Keratinocyte (primary cell): ENCODE data around the gene ABR.

ENCODE experiments used
- CTCF ChIP-seq, 3 experiments: IDR thresholded peaks in 1 of 3; conservative IDR thresholded peaks in 1 of 3; optimal IDR thresholded peaks in 1 of 3; 2 replicates in 2 of 3; 3 replicates in 1 of 3; pipeline versions ENCODE3 to v1.5.1; 2011; ENCODE audit warnings: low read length in 3 of 3, mild to moderate bottlenecking in 3 of 3, moderate library complexity in 2 of 3, control low read depth in 1 of 3, inconsistent platforms in 1 of 3; ENCODE audit not compliant: insufficient read depth in 2 of 3; ENCODE audit errors: extremely low read depth in 1 of 3
- EZH2 ChIP-seq: IDR thresholded peaks from one replicate; pipeline ENCODE4 v1.6.1; 2012; ENCODE audit warnings: inconsistent platforms, mild to moderate bottlenecking, low read length, moderate library complexity

GRCh38 chr17:1183171-1183873 is 3.5 kb upstream of the ABR start:
- TF ChIP-seq CTCF (optimal IDR thresholded peaks at IDR 0.05 in 1 of 3, IDR thresholded peaks at IDR 0.05 in 1 of 3, conservative IDR thresholded peaks at IDR 0.05 in 1 of 3; ENCODE audit: extremely low read depth in 1 of 3, insufficient read depth in 2 of 3, low read length in 3 of 3) (no peak), EZH2 (no peak)
